IPS-11a (cell line): ENCODE data around the gene MEP1A.
"Not testable (repeated sequence)": the region's sequence is repeated elsewhere in the genome, so short reads cannot be mapped to it uniquely, and the experiment has no call there.

Experiments
- H3K4me3 ChIP-seq: one replicate; pipeline ENCODE4 v1.5.1; 2013; ENCODE audit warnings: low read depth, low read length, control low read depth

Gene MEP1A

GRCh38 chr6:46828939-46829338, 35.8 kb downstream of the MEP1A start:
- H3K4me3 ChIP-seq = no peak overlapping the region

GRCh38 chr6:46832816-46833215, 39.6 kb downstream of the MEP1A start:
- no peak overlapping the region for H3K4me3 ChIP-seq

GRCh38 chr6:46834257-46834916, 41.2 kb downstream of the MEP1A start:
- not testable (repeated sequence) for H3K4me3 ChIP-seq

- H3K4me3 ChIP-seq = not testable (repeated sequence)
These were observed 41.8 kb downstream of the MEP1A start for GRCh38 chr6:46834991-46835390.

GRCh38 chr6:46838033-46838432, 44.8 kb downstream of the MEP1A start:
- no peak overlapping the region for H3K4me3 ChIP-seq

- not testable (repeated sequence) for H3K4me3 ChIP-seq
These were observed 49.2 kb downstream of the MEP1A start for GRCh38 chr6:46842252-46842846.

GRCh38 chr6:46845126-46845525, 51.9 kb downstream of the MEP1A start:
- H3K4me3 ChIP-seq = no peak overlapping the region

- H3K4me3 ChIP-seq = no peak overlapping the region
These were observed 55.6 kb downstream of the MEP1A start for GRCh38 chr6:46848684-46849360.

- no peak overlapping the region for H3K4me3 ChIP-seq
These were observed 56.1 kb downstream of the MEP1A start for GRCh38 chr6:46849361-46849690.

- no peak overlapping the region for H3K4me3 ChIP-seq
These were observed 57.6 kb downstream of the MEP1A start for GRCh38 chr6:46850792-46851191.

GRCh38 chr6:46851576-46851975, 58.4 kb downstream of the MEP1A start:
- not testable (repeated sequence) for H3K4me3 ChIP-seq

GRCh38 chr6:46855966-46856365, 62.8 kb downstream of the MEP1A start:
- not testable (repeated sequence) for H3K4me3 ChIP-seq

- no peak overlapping the region for H3K4me3 ChIP-seq
These were observed 69.2 kb downstream of the MEP1A start for GRCh38 chr6:46862381-46862780.

- no peak overlapping the region for H3K4me3 ChIP-seq
These were observed 70.6 kb downstream of the MEP1A start for GRCh38 chr6:46863791-46864190.

GRCh38 chr6:46865221-46865620, 72.0 kb downstream of the MEP1A start:
- H3K4me3 ChIP-seq = no peak overlapping the region

- no peak overlapping the region for H3K4me3 ChIP-seq
These were observed 74.2 kb downstream of the MEP1A start for GRCh38 chr6:46867411-46867810.

GRCh38 chr6:46876126-46876525, 82.9 kb downstream of the MEP1A start:
- no peak overlapping the region for H3K4me3 ChIP-seq

- H3K4me3 ChIP-seq = no peak overlapping the region
These were observed 85.8 kb downstream of the MEP1A start for GRCh38 chr6:46879003-46879402.

GRCh38 chr6:46882645-46883044, 89.5 kb downstream of the MEP1A start:
- no peak overlapping the region for H3K4me3 ChIP-seq

GRCh38 chr6:46888031-46888430, 94.8 kb downstream of the MEP1A start:
- H3K4me3 ChIP-seq = no peak overlapping the region

- no peak overlapping the region for H3K4me3 ChIP-seq
These were observed 95.4 kb downstream of the MEP1A start for GRCh38 chr6:46888578-46888977.
